ENCODE measurements around the gene LMTK2.

Gene LMTK2

DNA sequence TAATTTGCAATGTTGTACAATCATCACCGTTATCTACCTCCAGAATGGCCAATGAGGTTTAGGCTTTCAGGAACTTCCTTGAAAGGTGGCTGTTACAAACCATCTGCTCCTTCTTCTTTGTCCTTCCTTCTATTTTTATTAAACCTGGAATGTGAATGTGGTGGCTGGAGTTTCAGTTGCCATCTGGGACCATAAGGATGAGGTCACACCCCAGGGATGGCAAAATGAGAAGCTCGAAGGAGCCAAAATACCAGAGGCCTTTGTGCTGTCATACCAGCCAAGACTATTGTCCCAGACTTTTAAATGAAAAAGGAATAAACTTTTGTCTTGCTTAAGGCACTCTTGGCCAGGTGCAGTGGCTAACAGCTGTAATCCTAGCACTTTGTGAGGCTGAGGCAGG is 30.9 kb upstream of the LMTK2 start:
- no peak for DNase-seq (ENCODE audit: low spot score)
- TF ChIP-seq, protein P1, sequence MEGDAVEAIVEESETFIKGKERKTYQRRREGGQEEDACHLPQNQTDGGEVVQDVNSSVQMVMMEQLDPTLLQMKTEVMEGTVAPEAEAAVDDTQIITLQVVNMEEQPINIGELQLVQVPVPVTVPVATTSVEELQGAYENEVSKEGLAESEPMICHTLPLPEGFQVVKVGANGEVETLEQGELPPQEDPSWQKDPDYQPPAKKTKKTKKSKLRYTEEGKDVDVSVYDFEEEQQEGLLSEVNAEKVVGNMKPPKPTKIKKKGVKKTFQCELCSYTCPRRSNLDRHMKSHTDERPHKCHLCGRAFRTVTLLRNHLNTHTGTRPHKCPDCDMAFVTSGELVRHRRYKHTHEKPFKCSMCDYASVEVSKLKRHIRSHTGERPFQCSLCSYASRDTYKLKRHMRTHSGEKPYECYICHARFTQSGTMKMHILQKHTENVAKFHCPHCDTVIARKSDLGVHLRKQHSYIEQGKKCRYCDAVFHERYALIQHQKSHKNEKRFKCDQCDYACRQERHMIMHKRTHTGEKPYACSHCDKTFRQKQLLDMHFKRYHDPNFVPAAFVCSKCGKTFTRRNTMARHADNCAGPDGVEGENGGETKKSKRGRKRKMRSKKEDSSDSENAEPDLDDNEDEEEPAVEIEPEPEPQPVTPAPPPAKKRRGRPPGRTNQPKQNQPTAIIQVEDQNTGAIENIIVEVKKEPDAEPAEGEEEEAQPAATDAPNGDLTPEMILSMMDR (IDR thresholded peaks at IDR 0.05; ENCODE audit: extremely low read depth, missing control alignments) = no peak

DNA sequence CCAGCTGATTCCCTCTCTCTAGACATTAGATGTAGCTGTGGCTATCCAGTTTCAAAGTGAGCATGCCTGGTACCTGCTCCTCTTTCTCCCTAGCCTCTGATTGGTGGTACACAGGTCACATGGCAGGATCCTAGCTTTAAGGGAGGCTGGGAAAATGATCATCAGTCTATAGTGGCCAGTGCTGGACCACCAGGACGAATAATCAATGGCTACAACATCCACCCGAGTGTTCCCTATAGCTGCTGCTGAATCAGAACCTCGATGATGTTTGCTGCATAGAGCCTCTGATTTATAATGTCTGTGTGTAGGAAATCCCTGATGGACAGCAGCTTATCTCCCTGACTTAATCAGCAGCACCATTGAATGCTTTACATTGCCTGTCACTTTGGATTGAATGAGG is 28.9 kb upstream of the LMTK2 start:
- TF ChIP-seq, protein P1 (IDR thresholded peaks at IDR 0.05; ENCODE audit: extremely low read depth, missing control alignments) = no peak
- no peak for DNase-seq (ENCODE audit: low spot score)

DNA sequence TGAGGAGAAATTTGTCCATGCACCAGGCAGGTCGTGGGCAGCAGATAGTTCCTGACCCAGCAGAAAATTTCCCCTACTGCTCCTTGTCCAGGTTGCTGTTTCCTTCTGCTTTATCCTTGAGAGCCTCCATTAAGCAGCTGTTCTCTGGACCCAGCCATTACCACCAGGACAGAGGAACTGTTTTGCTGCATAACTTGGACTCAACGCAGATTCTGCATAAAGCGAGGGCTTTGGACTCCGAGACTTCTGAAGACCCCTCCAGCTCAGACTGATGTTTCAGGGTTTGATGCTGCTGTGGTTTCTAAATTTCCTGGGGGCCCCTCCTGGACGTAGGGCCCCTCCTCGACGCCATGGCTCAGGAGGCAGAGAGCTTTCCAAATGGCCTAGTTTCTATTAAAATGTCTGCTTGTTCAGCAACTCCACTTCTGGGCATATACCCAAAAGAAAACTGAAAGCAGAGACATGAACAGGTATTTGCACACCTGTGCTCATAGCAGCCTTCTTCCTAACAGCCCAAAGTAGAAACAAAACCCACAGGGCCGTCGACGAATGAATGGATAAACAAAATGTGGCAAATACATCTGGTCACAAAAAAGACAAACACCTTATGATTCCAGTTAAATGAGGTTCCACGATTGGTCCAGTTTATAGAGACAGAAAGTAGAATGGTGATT is 28.3 kb upstream of the LMTK2 start:
- DNase-seq (ENCODE audit: low spot score) = no peak
- TF ChIP-seq, protein P1 (IDR thresholded peaks at IDR 0.05; ENCODE audit: extremely low read depth, missing control alignments) = no peak

DNA sequence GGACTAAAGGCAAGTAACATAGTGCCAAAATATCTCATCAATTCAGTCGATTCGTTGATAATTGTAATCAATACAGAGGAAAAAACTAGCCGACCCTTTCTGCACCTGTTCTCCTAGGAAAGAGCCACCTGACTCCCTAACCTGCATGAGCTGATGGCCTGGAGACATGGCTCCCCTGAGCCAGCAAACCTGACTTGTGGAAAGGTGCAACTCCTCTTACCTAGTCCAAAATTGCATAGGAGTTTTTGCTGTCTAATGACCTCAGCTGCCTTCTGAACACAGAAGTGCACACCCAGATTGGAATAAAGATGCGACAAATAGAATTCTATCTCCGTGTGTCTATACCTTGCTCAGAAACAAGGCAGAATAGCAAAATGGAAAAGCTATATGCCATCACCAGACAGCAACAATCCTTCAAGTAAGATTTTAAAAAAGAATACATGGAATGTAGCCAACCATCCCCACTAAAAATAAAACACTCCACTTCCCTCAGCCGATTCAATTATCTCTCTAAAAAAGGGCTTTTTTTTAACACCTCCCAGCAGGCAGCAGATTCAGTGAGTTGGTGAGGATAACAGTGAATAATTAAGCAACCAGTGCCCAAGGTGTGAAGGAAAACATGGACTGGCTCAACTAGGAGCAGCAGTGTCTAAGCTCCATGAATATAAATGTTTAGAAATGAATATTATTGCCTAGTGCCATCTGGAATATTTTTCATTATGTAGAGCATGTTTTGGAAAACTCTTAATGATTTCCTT is 26.6 kb upstream of the LMTK2 start:
- DNase-seq (ENCODE audit: low spot score) = no peak
- TF ChIP-seq, protein P1 (IDR thresholded peaks at IDR 0.05; ENCODE audit: extremely low read depth, missing control alignments) = no peak

DNA sequence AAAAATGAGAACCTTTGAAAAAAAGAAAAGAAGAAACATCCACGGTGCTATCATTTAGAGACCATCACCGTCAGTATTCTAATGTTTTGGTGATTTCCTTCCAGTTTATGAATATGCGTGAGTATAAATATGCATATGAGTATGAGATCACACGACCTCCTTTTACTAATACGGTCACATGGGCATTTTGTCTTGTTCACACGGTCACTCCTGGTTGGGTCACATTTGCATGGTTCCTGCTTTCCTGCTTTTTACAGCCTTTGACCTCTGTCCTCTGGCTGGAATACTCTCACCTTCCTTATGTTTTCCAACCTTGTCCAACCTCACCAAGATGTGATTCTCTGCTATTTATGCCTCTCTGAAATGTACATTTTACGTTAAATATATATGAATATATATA is 25.3 kb upstream of the LMTK2 start:
- DNase-seq (ENCODE audit: low spot score) = no peak
- TF ChIP-seq, protein P1 (IDR thresholded peaks at IDR 0.05; ENCODE audit: extremely low read depth, missing control alignments) = no peak

DNA sequence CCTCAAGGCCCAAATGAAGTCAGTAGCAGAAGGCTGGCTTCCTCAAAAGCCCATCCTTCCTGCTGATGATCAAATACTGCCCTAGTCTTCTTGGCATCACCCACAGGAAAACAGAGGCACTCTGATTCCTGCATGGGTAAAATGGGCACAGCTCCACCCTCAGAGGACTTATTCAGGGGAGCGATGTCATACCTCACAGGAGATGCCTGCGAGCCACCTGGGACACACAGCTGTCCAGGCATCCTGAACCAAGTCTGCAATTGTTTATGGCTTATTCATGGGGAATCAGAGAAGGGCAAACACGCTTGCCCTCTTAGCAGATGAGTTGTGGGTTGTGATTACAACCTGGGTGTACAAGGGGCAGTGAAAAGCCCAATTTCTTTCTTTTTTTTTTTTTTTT is 22.0 kb upstream of the LMTK2 start:
- TF ChIP-seq, protein P1 (IDR thresholded peaks at IDR 0.05; ENCODE audit: extremely low read depth, missing control alignments) = no peak
- no peak for DNase-seq (ENCODE audit: low spot score)

DNA sequence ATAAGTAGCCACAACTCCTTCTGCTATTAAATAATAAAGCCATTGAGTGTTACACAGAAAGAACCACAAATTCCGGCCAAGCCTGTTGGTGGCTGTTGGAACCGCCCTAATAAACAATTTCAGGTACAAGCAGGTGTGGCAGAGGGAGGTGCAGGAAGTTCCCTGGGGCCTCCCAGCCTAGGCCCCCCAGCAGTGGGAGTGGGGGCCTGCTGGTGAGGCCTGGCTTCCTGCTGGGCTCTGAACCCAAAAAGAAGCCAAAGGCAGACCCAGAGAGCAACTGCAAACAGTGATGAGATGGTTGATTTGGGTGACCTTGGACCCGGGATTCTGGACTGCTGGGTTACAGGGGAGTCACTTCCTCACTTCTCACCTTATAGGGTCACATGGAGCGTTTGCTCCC is 21.0 kb upstream of the LMTK2 start:
- TF ChIP-seq, protein P1 (IDR thresholded peaks at IDR 0.05; ENCODE audit: extremely low read depth, missing control alignments) = no peak
- no peak for DNase-seq (ENCODE audit: low spot score)
